HepG2 (cell line): ENCODE results near the gene TCF25. TPM values are rescaled to one million over a fixed set of nuclear protein-coding genes. Genes with fewer than 3 reads are reported as not detected.

Source experiments
- ATF2 ChIP-seq: sonication (generic); formaldehyde crosslinking; IDR thresholded peaks from 2 replicates; pipeline ENCODE4 v1.4.0; 2020; ENCODE audit warnings: missing genetic modification reagents
- BHLHE40 ChIP-seq: IDR thresholded peaks from 2 replicates; pipeline ENCODE4 v1.6.1; 2011; ENCODE audit warnings: low read length, improper control_type of control experiment
- HNF4G ChIP-seq, 2 experiments: sonication (generic) in 1 of 2; formaldehyde crosslinking in 1 of 2; IDR thresholded peaks; 2 replicates each; pipeline versions ENCODE4 v1.4.0 to v1.6.1; 2011 to 2020; ENCODE audit warnings: borderline replicate concordance in 2 of 2, low read depth in 2 of 2, mild to moderate bottlenecking in 2 of 2, low read length in 1 of 2, missing genetic modification reagents in 1 of 2, moderate library complexity in 1 of 2
- KAT7 ChIP-seq: IDR thresholded peaks from 2 replicates; pipeline ENCODE4 v1.6.1; 2018; ENCODE audit warnings: borderline replicate concordance, missing compliant biosample characterization
- KDM5B ChIP-seq: sonication (generic); formaldehyde crosslinking; IDR thresholded peaks from 2 replicates; pipeline ENCODE4 v1.4.0; 2020; ENCODE audit warnings: missing genetic modification reagents, mild to moderate bottlenecking, borderline replicate concordance
- MED1 ChIP-seq: sonication (generic); formaldehyde crosslinking; IDR thresholded peaks from 2 replicates; pipeline ENCODE4 v1.4.0; 2020; ENCODE audit warnings: missing genetic modification reagents
- NFE2 ChIP-seq: sonication (generic); formaldehyde crosslinking; IDR thresholded peaks from 2 replicates; pipeline ENCODE4 v1.4.0; 2020; ENCODE audit warnings: missing genetic modification reagents
- NFYC ChIP-seq: IDR thresholded peaks from 2 replicates; pipeline ENCODE4 v1.6.1; 2016; ENCODE audit warnings: missing genetic modification reagents, missing compliant biosample characterization
- NRL ChIP-seq: sonication (generic); formaldehyde crosslinking; IDR thresholded peaks from 2 replicates; pipeline ENCODE4 v1.5.0; 2020; ENCODE audit warnings: missing genetic modification reagents, mild to moderate bottlenecking, moderate library complexity, borderline replicate concordance
- PAX8 ChIP-seq: sonication (generic); formaldehyde crosslinking; IDR thresholded peaks from 2 replicates; pipeline ENCODE4 v1.8.0; 2022; ENCODE audit warnings: mild to moderate bottlenecking, missing genetic modification reagents, borderline replicate concordance
- PCBP2 ChIP-seq: fragments of 200-400 bp; formaldehyde crosslinking; optimal IDR thresholded peaks from 2 replicates; pipeline ENCODE3; 2018; ENCODE audit warnings: low read length, low read depth; ENCODE audit not compliant: poor library complexity, severe bottlenecking
- POGZ ChIP-seq: sonication (generic); formaldehyde crosslinking; IDR thresholded peaks from 2 replicates; pipeline ENCODE4 v1.4.0; 2020; ENCODE audit warnings: mild to moderate bottlenecking, missing genetic modification reagents
- RARG ChIP-seq: sonication (generic); formaldehyde crosslinking; IDR thresholded peaks from 2 replicates; pipeline ENCODE4 v1.4.0; 2020; ENCODE audit warnings: low read depth, mild to moderate bottlenecking, missing genetic modification reagents
- SALL1 ChIP-seq: sonication (generic); formaldehyde crosslinking; IDR thresholded peaks from 2 replicates; pipeline ENCODE4 v1.8.0; 2022; ENCODE audit warnings: mild to moderate bottlenecking, missing genetic modification reagents
- SRSF4 ChIP-seq: fragments of 200-400 bp; formaldehyde crosslinking; IDR thresholded peaks from one replicate; pipeline ENCODE4 v1.6.1; 2018; ENCODE audit warnings: mild to moderate bottlenecking, low read depth, low read length, moderate library complexity; ENCODE audit not compliant: poor library complexity, severe bottlenecking
- ZBTB42 ChIP-seq: sonication (generic); formaldehyde crosslinking; IDR thresholded peaks from 2 replicates; pipeline ENCODE4 v1.5.0; 2020; ENCODE audit warnings: mild to moderate bottlenecking, missing genetic modification reagents
- ZBTB43 ChIP-seq: sonication (generic); formaldehyde crosslinking; conservative IDR thresholded peaks from 2 replicates; pipeline ENCODE4 v1.4.0; 2020; ENCODE audit warnings: missing genetic modification reagents
- ZMYM3 ChIP-seq: sonication (generic); formaldehyde crosslinking; IDR thresholded peaks from 2 replicates; pipeline ENCODE4 v1.5.1; 2020; ENCODE audit warnings: mild to moderate bottlenecking, missing genetic modification reagents
- ZNF24 ChIP-seq: fragments of 450-650 bp; IDR thresholded peaks from 2 replicates; pipeline ENCODE4 v1.6.1; 2017; ENCODE audit warnings: antibody characterized with exemption, mild to moderate bottlenecking
- ZNF496 ChIP-seq: sonication (generic); formaldehyde crosslinking; IDR thresholded peaks from 2 replicates; pipeline ENCODE4 v1.8.1; 2023; ENCODE audit warnings: mild to moderate bottlenecking, moderate library complexity, missing genetic modification reagents; ENCODE audit not compliant: insufficient replicate concordance
- polyA plus RNA-seq, 8 experiments: library from polyadenylated mRNA; depleted of rRNA in 3 of 8; stranded (reverse) in 7 of 8; unstranded in 1 of 8; fragments of >200 nt; fragmentation: Illumina TruSeq in 4 of 8; extraction: Trizol in 4 of 8; gene quantifications; 2 replicates each; pipeline versions ENCODE4 v1.2.1 to v1.2.3, GENCODE V29; 2011 to 2016; ENCODE audit warnings: low read depth in 4 of 8, missing spikeins in 1 of 8, mixed read lengths in 1 of 8; ENCODE audit not compliant: insufficient read depth in 1 of 8
- total RNA-seq, 5 experiments: library from RNA; depleted of rRNA; stranded (reverse); fragments of >200 nt; fragmentation: Illumina TruSeq; extraction: Trizol; gene quantifications; 2 replicates each; pipeline ENCODE4 v1.2.3, GENCODE V29; 2016; ENCODE audit warnings: low read depth in 1 of 5
- TF ChIP-seq, protein P1 (sequence below): IDR thresholded peaks from 2 replicates; pipeline ENCODE4 v1.6.1; 2012; ENCODE audit warnings: low read length, improper control_type of control experiment
- TF ChIP-seq, protein P2 (sequence below): sonication (generic); formaldehyde crosslinking; IDR thresholded peaks from 2 replicates; pipeline ENCODE4 v1.4.0; 2020; ENCODE audit warnings: missing genetic modification reagents

Gene TCF25
- total and polyA plus RNA-seq, 2 of the 13 experiments (the other 11 are each of a cell fraction or from before 2014, with no cell fraction given), result 138 to 206 TPM

DNA sequence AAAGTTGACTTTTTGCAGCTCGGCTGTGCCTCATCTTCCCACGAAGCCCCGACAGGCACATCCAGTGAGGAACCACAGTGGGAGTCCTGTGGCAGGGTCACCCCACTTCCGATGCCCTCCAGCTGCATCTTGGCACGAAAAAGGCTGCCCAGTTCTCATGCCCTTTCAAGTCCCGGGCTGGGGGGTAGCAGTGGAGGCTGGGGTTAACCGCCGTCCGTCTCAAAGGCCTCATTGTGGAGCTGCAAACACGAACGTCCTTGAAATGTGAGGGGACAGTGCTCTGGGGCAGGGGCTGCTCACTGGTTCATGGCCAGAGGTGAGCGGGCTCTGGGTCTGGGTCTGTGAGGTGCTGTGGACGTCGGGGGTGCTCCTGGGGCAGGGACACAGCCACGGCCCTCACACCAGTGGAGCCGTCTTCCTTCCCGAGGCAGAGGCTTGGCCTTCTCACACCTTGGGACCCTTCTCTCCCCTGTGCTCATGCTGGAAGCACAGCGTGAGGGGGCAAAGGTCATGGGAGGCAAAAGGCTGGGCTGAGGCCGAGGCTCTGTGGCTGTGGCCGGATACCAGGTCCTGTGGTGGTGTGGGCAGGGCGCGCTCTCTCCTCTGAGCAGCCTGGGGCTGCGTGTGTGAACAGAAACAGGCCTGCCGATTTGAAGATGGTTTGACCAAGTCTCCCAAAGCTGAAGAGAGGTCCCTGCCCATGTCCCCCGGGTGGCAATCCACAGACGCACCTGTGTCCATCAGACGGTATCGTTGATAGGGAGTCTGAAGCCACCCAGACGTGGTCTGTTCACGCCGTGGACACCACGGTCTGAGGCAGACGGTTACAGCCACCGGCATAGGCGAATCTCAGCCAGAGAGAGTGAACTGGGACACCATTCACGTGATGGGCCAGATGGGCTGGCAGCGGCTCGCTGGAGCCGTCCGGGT lies 42.2 kb downstream of the TCF25 start (continued):
- TF ChIP-seq, protein P1, sequence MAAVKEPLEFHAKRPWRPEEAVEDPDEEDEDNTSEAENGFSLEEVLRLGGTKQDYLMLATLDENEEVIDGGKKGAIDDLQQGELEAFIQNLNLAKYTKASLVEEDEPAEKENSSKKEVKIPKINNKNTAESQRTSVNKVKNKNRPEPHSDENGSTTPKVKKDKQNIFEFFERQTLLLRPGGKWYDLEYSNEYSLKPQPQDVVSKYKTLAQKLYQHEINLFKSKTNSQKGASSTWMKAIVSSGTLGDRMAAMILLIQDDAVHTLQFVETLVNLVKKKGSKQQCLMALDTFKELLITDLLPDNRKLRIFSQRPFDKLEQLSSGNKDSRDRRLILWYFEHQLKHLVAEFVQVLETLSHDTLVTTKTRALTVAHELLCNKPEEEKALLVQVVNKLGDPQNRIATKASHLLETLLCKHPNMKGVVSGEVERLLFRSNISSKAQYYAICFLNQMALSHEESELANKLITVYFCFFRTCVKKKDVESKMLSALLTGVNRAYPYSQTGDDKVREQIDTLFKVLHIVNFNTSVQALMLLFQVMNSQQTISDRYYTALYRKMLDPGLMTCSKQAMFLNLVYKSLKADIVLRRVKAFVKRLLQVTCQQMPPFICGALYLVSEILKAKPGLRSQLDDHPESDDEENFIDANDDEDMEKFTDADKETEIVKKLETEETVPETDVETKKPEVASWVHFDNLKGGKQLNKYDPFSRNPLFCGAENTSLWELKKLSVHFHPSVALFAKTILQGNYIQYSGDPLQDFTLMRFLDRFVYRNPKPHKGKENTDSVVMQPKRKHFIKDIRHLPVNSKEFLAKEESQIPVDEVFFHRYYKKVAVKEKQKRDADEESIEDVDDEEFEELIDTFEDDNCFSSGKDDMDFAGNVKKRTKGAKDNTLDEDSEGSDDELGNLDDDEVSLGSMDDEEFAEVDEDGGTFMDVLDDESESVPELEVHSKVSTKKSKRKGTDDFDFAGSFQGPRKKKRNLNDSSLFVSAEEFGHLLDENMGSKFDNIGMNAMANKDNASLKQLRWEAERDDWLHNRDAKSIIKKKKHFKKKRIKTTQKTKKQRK, result no peak
- TF ChIP-seq KAT7, result no peak
- no peak for TF ChIP-seq BHLHE40
- peak; percentile 74 for TF ChIP-seq HNF4G (IDR thresholded peaks at IDR 0.05; ENCODE audit: borderline replicate concordance, low read depth, low read length)
- peak; percentile 95 for TF ChIP-seq HNF4G (CRISPR knock-in tag; IDR thresholded peaks at IDR 0.05; ENCODE audit: borderline replicate concordance, low read depth)
- no peak for TF ChIP-seq PAX8
- 0 out of 2 replicates have a peak, but pooled peaks have one; percentile 20 for TF ChIP-seq ATF2 (CRISPR knock-in tag)
- TF ChIP-seq ZNF496 (CRISPR knock-in tag), result no peak
- TF ChIP-seq NFYC, result no peak
- TF ChIP-seq RARG (CRISPR knock-in tag), result no peak
- peak; percentile 98 for TF ChIP-seq KDM5B
- TF ChIP-seq MED1, result peak; percentile 86
- TF ChIP-seq PCBP2, result peak; percentile 22
- no peak for TF ChIP-seq ZNF24
- TF ChIP-seq ZMYM3 (CRISPR knock-in tag), result peak; percentile 90
- TF ChIP-seq ZBTB43 (CRISPR knock-in tag), result peak; percentile 91
- TF ChIP-seq, protein P2, sequence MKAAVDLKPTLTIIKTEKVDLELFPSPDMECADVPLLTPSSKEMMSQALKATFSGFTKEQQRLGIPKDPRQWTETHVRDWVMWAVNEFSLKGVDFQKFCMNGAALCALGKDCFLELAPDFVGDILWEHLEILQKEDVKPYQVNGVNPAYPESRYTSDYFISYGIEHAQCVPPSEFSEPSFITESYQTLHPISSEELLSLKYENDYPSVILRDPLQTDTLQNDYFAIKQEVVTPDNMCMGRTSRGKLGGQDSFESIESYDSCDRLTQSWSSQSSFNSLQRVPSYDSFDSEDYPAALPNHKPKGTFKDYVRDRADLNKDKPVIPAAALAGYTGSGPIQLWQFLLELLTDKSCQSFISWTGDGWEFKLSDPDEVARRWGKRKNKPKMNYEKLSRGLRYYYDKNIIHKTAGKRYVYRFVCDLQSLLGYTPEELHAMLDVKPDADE (CRISPR knock-in tag), result peak; percentile 69; the same call in 1 of the 2 replicates
- TF ChIP-seq POGZ, result peak; percentile 76
- no peak for TF ChIP-seq NFE2 (CRISPR knock-in tag)
- peak; percentile 96 for TF ChIP-seq SALL1 (CRISPR knock-in tag)
- TF ChIP-seq SRSF4, result no peak
- peak; percentile 79; the same call in 1 of the 2 replicates for TF ChIP-seq ZBTB42 (CRISPR knock-in tag)
- peak; percentile 97 for TF ChIP-seq NRL
